Cerebellar nuclear complex (tissue), 1 donor: ENCODE measurements around the gene SMC6.
A peak's percentile ranks its signal among the peaks of the same experiment; 100 is the strongest.

Experiments
- DNase-seq, 2 experiments: peaks; one replicate each; lab custom pipeline; 2025; lab: John Stamatoyannopoulos, UW

SMC6 gene

GRCh38 chr2:17765398-17765797, 11.8 kb upstream of the SMC6 start:
- no peak for DNase-seq

GRCh38 chr2:17763641-17764333, 10.2 kb upstream of the SMC6 start:
- DNase-seq, result no peak

- no peak for DNase-seq
Observed at GRCh38 chr2:17762451-17762850, 8.8 kb upstream of the SMC6 start.

- DNase-seq, result no peak
Observed at GRCh38 chr2:17759805-17760204, 6.2 kb upstream of the SMC6 start.

- no peak for DNase-seq
Observed at GRCh38 chr2:17758118-17758517, 4.5 kb upstream of the SMC6 start.

GRCh38 chr2:17757321-17757720, 3.7 kb upstream of the SMC6 start:
- DNase-seq, result no peak

GRCh38 chr2:17756668-17757067, 3.1 kb upstream of the SMC6 start:
- DNase-seq, result no peak

GRCh38 chr2:17754773-17755425, 1.3 kb upstream of the SMC6 start:
- no peak for DNase-seq

GRCh38 chr2:17752892-17753802, 463 bp downstream of the SMC6 start:
- peak in 1 of 2 experiments; percentile 27 for DNase-seq

GRCh38 chr2:17752246-17752645, 1.4 kb downstream of the SMC6 start:
- no peak for DNase-seq

GRCh38 chr2:17749753-17750438, 3.7 kb downstream of the SMC6 start:
- DNase-seq, result no peak

GRCh38 chr2:17748745-17749144, 4.9 kb downstream of the SMC6 start:
- DNase-seq, result no peak

- DNase-seq, result no peak
Observed at GRCh38 chr2:17747684-17748452, 5.7 kb downstream of the SMC6 start.

- no peak for DNase-seq
Observed at GRCh38 chr2:17740203-17740602, 13.4 kb downstream of the SMC6 start.

GRCh38 chr2:17736989-17737388, 16.6 kb downstream of the SMC6 start:
- DNase-seq, result no peak

- DNase-seq, result no peak
Observed at GRCh38 chr2:17735864-17736263, 17.7 kb downstream of the SMC6 start.

- DNase-seq, result no peak
Observed at GRCh38 chr2:17733599-17733998, 20.0 kb downstream of the SMC6 start.

GRCh38 chr2:17729880-17730279, 23.7 kb downstream of the SMC6 start:
- DNase-seq, result no peak

GRCh38 chr2:17728210-17728609, 25.4 kb downstream of the SMC6 start:
- DNase-seq, result no peak

- DNase-seq, result no peak
Observed at GRCh38 chr2:17719562-17720371, 33.8 kb downstream of the SMC6 start.

GRCh38 chr2:17718689-17719088, 34.9 kb downstream of the SMC6 start:
- no peak for DNase-seq
